IMR-90 (cell line): ENCODE results near the gene COG7. TPM values are rescaled to one million over a fixed set of nuclear protein-coding genes. Genes with fewer than 3 reads are reported as not detected.

Source experiments
- ATAC-seq: fragments of 200-7000 bp; cut with Tn5 transposase; 2 replicates; pipeline ENCODE4 v1.9.1; 2020; ENCODE audit warnings: low read depth, mild to moderate bottlenecking, moderate library complexity
- BruUV-seq: library from RNA; stranded (reverse); fragments of 400-500 nt; replicated peaks from 2 replicates; lab custom pipeline; 2021; lab: Mats Ljungman, UMichigan
- CTCF ChIA-PET: fragments of 300-600 bp; formaldehyde crosslinking; extraction: SDS; loops from one replicate; lab custom pipeline; 2021; ENCODE audit warnings: antibody characterized with exemption; lab: Yijun Ruan, JAX
- POLR2A ChIA-PET: fragments of 300-600 bp; sonication (Branson Sonifier 250); formaldehyde crosslinking; loops from one replicate; lab custom pipeline; 2022; ENCODE audit warnings: antibody characterized with exemption; ENCODE audit not compliant: unreplicated experiment; lab: Charles Lee
- DNase-seq: peaks from one replicate; pipeline ENCODE4 v3.0.0; 2013
- H2AFZ ChIP-seq: replicated peaks from 2 replicates; pipeline ENCODE3; 2013; ENCODE audit warnings: low read length, mild to moderate bottlenecking; ENCODE audit not compliant: poor library complexity
- H2AK5ac ChIP-seq: 2 replicates; pipeline ENCODE4 v1.6.1; 2013; ENCODE audit warnings: low read depth, low read length, inconsistent platforms
- H2AK9ac ChIP-seq: replicated peaks from 2 replicates; pipeline ENCODE3; 2013; ENCODE audit warnings: mild to moderate bottlenecking, low read depth, low read length, moderate library complexity; ENCODE audit not compliant: poor library complexity
- H2BK120ac ChIP-seq: 2 replicates; pipeline ENCODE4 v1.6.1; 2013; ENCODE audit warnings: low read depth, low read length, inconsistent platforms
- H2BK15ac ChIP-seq: 3 replicates; pipeline ENCODE4 v1.6.1; 2013; ENCODE audit warnings: low read depth, low read length, inconsistent platforms
- H2BK20ac ChIP-seq: 2 replicates; pipeline ENCODE4 v1.6.1; 2013; ENCODE audit warnings: low read depth, mild to moderate bottlenecking, inconsistent platforms, low read length, moderate library complexity
- H2BK5ac ChIP-seq: 2 replicates; pipeline ENCODE4 v1.6.1; 2013; ENCODE audit warnings: mild to moderate bottlenecking, low read depth, low read length, inconsistent platforms; ENCODE audit not compliant: poor library complexity, severe bottlenecking
- H3K14ac ChIP-seq: replicated peaks from 2 replicates; pipeline ENCODE4 v1.6.1; 2013; ENCODE audit warnings: low read depth, low read length, inconsistent platforms
- H3K18ac ChIP-seq: 2 replicates; pipeline ENCODE4 v1.6.1; 2013; ENCODE audit warnings: low read depth, low read length, control low read depth
- H3K23ac ChIP-seq: 2 replicates; pipeline ENCODE4 v1.6.1; 2013; ENCODE audit warnings: low read depth, low read length, inconsistent platforms
- H3K27ac ChIP-seq: 2 replicates; pipeline ENCODE4 v1.5.1; 2013; ENCODE audit warnings: mild to moderate bottlenecking, control low read depth, low read length; ENCODE audit not compliant: insufficient read depth
- H3K27me3 ChIP-seq: 2 replicates; pipeline ENCODE4 v1.6.1; 2013; ENCODE audit warnings: low read length; ENCODE audit not compliant: control insufficient read depth, insufficient read depth
- H3K36me3 ChIP-seq: 2 replicates; pipeline ENCODE4 v1.6.1; 2013; ENCODE audit warnings: low read length, mixed read lengths; ENCODE audit not compliant: control insufficient read depth, insufficient read depth
- H3K4ac ChIP-seq: 2 replicates; pipeline ENCODE4 v1.6.1; 2013; ENCODE audit warnings: low read depth, low read length, inconsistent platforms
- H3K4me1 ChIP-seq: 2 replicates; pipeline ENCODE4 v1.6.1; 2013; ENCODE audit warnings: low read length, mixed read lengths; ENCODE audit not compliant: control insufficient read depth, insufficient read depth
- H3K4me2 ChIP-seq: 2 replicates; pipeline ENCODE4 v1.6.1; 2013; ENCODE audit warnings: low read depth, mild to moderate bottlenecking, control low read depth, low read length, moderate library complexity
- H3K4me3 ChIP-seq: 2 replicates; pipeline ENCODE4 v1.5.1; 2013; ENCODE audit warnings: low read depth, mild to moderate bottlenecking, control low read depth, low read length, moderate library complexity; ENCODE audit not compliant: insufficient read depth
- H3K56ac ChIP-seq: 2 replicates; pipeline ENCODE4 v1.6.1; 2013; ENCODE audit warnings: low read length, inconsistent platforms; ENCODE audit not compliant: insufficient read depth; ENCODE audit errors: extremely low read depth
- H3K79me1 ChIP-seq, 2 experiments: 2 replicates each; pipeline ENCODE4 v1.6.1; 2013; ENCODE audit warnings: low read length in 2 of 2, inconsistent platforms in 1 of 2, low read depth in 1 of 2
- H3K9ac ChIP-seq: 2 replicates; pipeline ENCODE4 v1.6.1; 2013; ENCODE audit warnings: low read depth, low read length, control low read depth
- H3K9me1 ChIP-seq: 2 replicates; pipeline ENCODE4 v1.6.1; 2013; ENCODE audit warnings: low read length, inconsistent platforms; ENCODE audit not compliant: insufficient read depth
- H3K9me3 ChIP-seq: 2 replicates; pipeline ENCODE4 v1.6.1; 2013; ENCODE audit warnings: low read length; ENCODE audit not compliant: control insufficient read depth, insufficient read depth
- H4K20me1 ChIP-seq: 2 replicates; pipeline ENCODE4 v1.6.1; 2013; ENCODE audit warnings: low read length, inconsistent platforms; ENCODE audit not compliant: insufficient read depth
- H4K5ac ChIP-seq: 2 replicates; pipeline ENCODE4 v1.6.1; 2013; ENCODE audit warnings: mild to moderate bottlenecking, low read depth, low read length, control low read depth
- H4K8ac ChIP-seq, 2 experiments: 2 replicates each; pipeline ENCODE4 v1.6.1; 2013; ENCODE audit warnings: low read depth in 2 of 2, low read length in 2 of 2, control low read depth in 1 of 2, inconsistent platforms in 1 of 2
- H4K91ac ChIP-seq: 2 replicates; pipeline ENCODE4 v1.6.1; 2013; ENCODE audit warnings: low read depth, low read length, inconsistent platforms; ENCODE audit not compliant: insufficient read depth
- BHLHE40 ChIP-seq: fragments of 150-350 bp; IDR thresholded peaks from 2 replicates; pipeline ENCODE4 v1.6.1; 2016; ENCODE audit warnings: mild to moderate bottlenecking, low read depth, low read length
- CHD1 ChIP-seq: IDR thresholded peaks from 2 replicates; pipeline ENCODE4 v1.6.1; 2012; ENCODE audit warnings: low read depth, low read length, improper control_type of control experiment
- MAFK ChIP-seq: IDR thresholded peaks from 2 replicates; pipeline ENCODE4 v1.6.1; 2012; ENCODE audit warnings: low read depth, low read length, improper control_type of control experiment
- NFE2L2 ChIP-seq: fragments of 150-350 bp; IDR thresholded peaks from 2 replicates; pipeline ENCODE4 v1.6.1; 2016; ENCODE audit warnings: low read depth, mild to moderate bottlenecking, low read length
- RAD21 ChIP-seq: IDR thresholded peaks from 2 replicates; pipeline ENCODE4 v1.6.1; 2012; ENCODE audit warnings: low read length, improper control_type of control experiment
- RCOR1 ChIP-seq: IDR thresholded peaks from 2 replicates; pipeline ENCODE4 v1.6.1; 2012; ENCODE audit warnings: mild to moderate bottlenecking, low read length, improper control_type of control experiment; ENCODE audit not compliant: insufficient replicate concordance
- WGBS, 2 experiments: methylation state at CpG; one replicate each; pipeline versions ENCODE4 v1.1.5 to v1.1.7; 2013; ENCODE audit warnings: missing lambda C conversion rate in 2 of 2; ENCODE audit not compliant: insufficient read length in 1 of 2; ENCODE audit errors: extremely low coverage in 2 of 2; 5-methylcytosine and 5-hydroxymethylcytosine counted together
- dilution Hi-C: fragments of 300-500 bp; cut with HindIII; formaldehyde crosslinking; loops from one replicate; pipeline ENCODE4 v1.14.3; 2018; ENCODE audit warnings: low sequenced_read_pairs; ENCODE audit not compliant: unreplicated experiment
- in situ Hi-C: fragments of 300-500 bp; cut with MboI; formaldehyde crosslinking; loops from 3 replicates; pipeline ENCODE4 v1.14.3; 2019; ENCODE audit warnings: low sequenced_read_pairs, inconsistent platforms, mixed read lengths
- intact Hi-C: fragments of 100-400 bp; cut with micrococcal nuclease; formaldehyde crosslinking; loops from 2 replicates; pipeline ENCODE4 v1.10.0; 2022
- polyA plus RNA-seq, 3 experiments: library from polyadenylated mRNA; depleted of rRNA; stranded (reverse); fragments of >200 nt; gene quantifications; 2 replicates each; pipeline ENCODE4 v1.2.3, GENCODE V29; 2012; ENCODE audit warnings: low replicate concordance in 1 of 3
- total RNA-seq: library from RNA; depleted of rRNA; stranded (reverse); fragments of >200 nt; gene quantifications from 2 replicates; pipeline ENCODE4 v1.2.3, GENCODE V29; 2012

COG7 gene
- total and polyA plus RNA-seq, 2 of the 4 experiments (the other 2 are of a cell fraction) = 28.5 to 43.7 TPM

DNA sequence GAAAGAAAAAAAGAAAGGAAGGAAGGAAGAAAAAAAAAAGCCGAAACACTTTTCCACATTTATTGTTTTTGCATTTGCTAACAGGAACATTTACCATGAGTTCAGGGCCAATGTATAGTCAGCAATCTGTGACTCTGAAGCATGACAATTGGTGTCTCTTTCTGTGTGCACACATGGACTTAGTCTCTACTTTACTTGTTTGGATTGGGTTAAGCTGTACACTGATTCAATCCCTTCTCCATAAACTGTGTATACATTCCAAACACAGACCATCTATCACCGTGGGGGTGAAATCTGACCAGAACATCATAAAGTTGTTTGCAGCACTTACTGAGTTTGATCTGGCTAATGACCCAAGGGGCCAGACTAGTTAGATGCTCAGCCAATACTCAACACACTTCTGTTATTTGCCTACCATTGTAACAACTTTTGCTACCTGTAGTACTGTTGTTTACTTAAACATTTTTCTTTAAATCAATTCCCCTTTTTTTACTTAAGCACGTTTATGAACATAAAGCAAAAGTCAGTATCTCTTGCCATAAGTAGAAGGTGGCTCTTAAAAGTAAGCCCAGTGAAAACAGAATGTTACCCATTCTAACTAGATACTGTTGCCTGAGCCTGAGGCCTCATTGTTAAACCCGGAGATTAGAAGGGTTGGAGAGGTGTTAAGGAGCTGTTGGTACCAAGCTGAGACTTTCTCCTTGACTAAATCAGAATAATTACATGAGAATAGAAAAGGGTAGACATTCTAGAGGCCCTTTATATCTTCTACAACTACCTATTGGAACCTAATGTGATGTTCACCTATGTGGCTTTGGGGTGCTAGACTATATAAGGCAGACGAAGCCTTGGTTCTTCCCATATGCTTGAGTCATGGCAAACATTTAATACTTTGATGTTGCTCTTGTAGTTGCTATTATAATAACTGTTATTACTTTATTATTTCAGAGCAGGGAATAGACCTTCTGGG, 109.1 kb downstream of the COG7 start:
- Histone ChIP-seq H3K27me3 (peaks cover 4% of the 10 kb centered on the region; the same call in 1 of the 2 replicates), H3K14ac (no peak overlapping the region), H3K4me1 (no peaks in the 10 kb centered on the region), H3K56ac (no peak overlapping the region), H3K9ac (no peak overlapping the region), H2BK20ac (no peak overlapping the region), H2BK120ac (no peak overlapping the region), H3K79me1 (no peaks in the 10 kb centered on the region), H4K8ac (no peak overlapping the region), H3K9me3 (no peaks in the 10 kb centered on the region), H2AK9ac (no peak overlapping the region), H3K18ac (no peak overlapping the region), H4K20me1 (no peaks in the 10 kb centered on the region), H3K4me2 (no peak overlapping the region), H3K23ac (no peak overlapping the region), H2AK5ac (no peak overlapping the region), H4K91ac (no peak overlapping the region), H3K4ac (no peak overlapping the region), H3K4me3 (no peak overlapping the region), H2BK15ac (no peak overlapping the region), H3K27ac (no peak overlapping the region), H3K36me3 (no peaks in the 10 kb centered on the region), H2BK5ac (no peak overlapping the region), H4K5ac (no peak overlapping the region), H3K9me1 (no peaks in the 10 kb centered on the region), H2AFZ (no peak overlapping the region)
- in situ Hi-C loops (no loop called here), dilution Hi-C loops (no loop called here), intact Hi-C loops (no loop called here)
- no peak for DNase-seq
- WGBS, 2 experiments = 0% methylated on average over 1 of the region's 5 CpGs; no CpG with 5 or more reads in 1 of the 2 experiments
- POLR2A ChIA-PET = no interaction called here
- TF ChIP-seq BHLHE40 (no peak), CHD1 (no peak), RAD21 (no peak), RCOR1 (no peak), NFE2L2 (no peak), MAFK (no peak)
- CTCF ChIA-PET = no interaction called here
- no TSS peak for BruUV-seq
- ATAC-seq = no peak
